HCT116 (cell line): ENCODE data around the gene REN.

Experiments used
- POLR2A ChIP-seq: IDR thresholded peaks from 2 replicates; pipeline ENCODE4 v1.7.0; 2011; ENCODE audit warnings: borderline replicate concordance; ENCODE audit not compliant: insufficient read depth, insufficient read length; ENCODE audit errors: extremely low read depth
- POLR2AphosphoS5 ChIP-seq: IDR thresholded peaks from 2 replicates; pipeline ENCODE4 v1.6.1; 2011; ENCODE audit warnings: mild to moderate bottlenecking, low read depth, low read length, moderate library complexity
- TF ChIP-seq, protein P1 (sequence below), 3 experiments: fragments of 200-600 bp in 1 of 3; sonication (generic) in 1 of 3; IDR thresholded peaks in 2 of 3; conservative IDR thresholded peaks in 1 of 3; 2 replicates each; pipeline ENCODE4 v1.5.1; 2012 to 2017; ENCODE audit warnings: low read depth in 2 of 3, low read length in 2 of 3, antibody characterized with exemption in 1 of 3, borderline replicate concordance in 1 of 3, control low read depth in 1 of 3, mild to moderate bottlenecking in 1 of 3, mixed read lengths in 1 of 3, mixed run types in 1 of 3, moderate library complexity in 1 of 3; ENCODE audit not compliant: insufficient read depth in 1 of 3
- TF ChIP-seq, protein P2 (sequence below): IDR thresholded peaks from 2 replicates; pipeline ENCODE4 v1.6.1; 2012

DNA sequence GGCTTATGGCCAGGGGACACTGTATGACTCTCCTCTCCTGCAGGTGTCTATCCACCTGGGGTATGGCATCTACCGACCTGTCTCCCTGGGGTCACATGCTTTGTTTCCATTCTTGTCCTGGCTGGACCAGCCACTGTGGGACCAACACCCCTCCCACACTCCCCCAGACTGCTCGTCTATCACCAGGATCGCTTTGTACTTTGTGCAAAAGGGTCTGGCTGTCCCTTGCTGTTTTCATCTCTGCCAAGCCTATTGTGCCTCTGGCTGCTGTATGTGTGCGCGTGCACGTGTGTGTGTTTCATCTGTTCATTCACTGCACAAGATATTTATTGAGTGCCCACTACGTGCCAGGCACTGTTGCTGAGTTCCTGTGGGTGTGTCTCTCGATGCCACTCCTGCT, 39.8 kb downstream of the REN start:
- TF ChIP-seq POLR2A (no peak), POLR2AphosphoS5 (no peak)
- TF ChIP-seq, protein P1, sequence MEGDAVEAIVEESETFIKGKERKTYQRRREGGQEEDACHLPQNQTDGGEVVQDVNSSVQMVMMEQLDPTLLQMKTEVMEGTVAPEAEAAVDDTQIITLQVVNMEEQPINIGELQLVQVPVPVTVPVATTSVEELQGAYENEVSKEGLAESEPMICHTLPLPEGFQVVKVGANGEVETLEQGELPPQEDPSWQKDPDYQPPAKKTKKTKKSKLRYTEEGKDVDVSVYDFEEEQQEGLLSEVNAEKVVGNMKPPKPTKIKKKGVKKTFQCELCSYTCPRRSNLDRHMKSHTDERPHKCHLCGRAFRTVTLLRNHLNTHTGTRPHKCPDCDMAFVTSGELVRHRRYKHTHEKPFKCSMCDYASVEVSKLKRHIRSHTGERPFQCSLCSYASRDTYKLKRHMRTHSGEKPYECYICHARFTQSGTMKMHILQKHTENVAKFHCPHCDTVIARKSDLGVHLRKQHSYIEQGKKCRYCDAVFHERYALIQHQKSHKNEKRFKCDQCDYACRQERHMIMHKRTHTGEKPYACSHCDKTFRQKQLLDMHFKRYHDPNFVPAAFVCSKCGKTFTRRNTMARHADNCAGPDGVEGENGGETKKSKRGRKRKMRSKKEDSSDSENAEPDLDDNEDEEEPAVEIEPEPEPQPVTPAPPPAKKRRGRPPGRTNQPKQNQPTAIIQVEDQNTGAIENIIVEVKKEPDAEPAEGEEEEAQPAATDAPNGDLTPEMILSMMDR (IDR thresholded peaks at IDR 0.05 in 2 of 3, conservative IDR thresholded peaks at IDR 0.05 in 1 of 3; ENCODE audit: borderline replicate concordance in 1 of 3, insufficient read depth in 1 of 3, low read depth in 2 of 3, low read length in 2 of 3): no peak
- TF ChIP-seq, protein P2, sequence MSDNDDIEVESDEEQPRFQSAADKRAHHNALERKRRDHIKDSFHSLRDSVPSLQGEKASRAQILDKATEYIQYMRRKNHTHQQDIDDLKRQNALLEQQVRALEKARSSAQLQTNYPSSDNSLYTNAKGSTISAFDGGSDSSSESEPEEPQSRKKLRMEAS: no peak
